Measurements from ENCODE around the gene GNGT2. TPM values are rescaled to one million over a fixed set of nuclear protein-coding genes. Genes with fewer than 3 reads are reported as not detected.

Gene GNGT2
- total RNA-seq: 1 to 10 TPM in 1 of 2 donors, under 1 TPM in 1; 0.23 to 1.1 TPM
- polyA plus RNA-seq: 1 to 10 TPM; 1.2 to 2.2 TPM

DNA sequence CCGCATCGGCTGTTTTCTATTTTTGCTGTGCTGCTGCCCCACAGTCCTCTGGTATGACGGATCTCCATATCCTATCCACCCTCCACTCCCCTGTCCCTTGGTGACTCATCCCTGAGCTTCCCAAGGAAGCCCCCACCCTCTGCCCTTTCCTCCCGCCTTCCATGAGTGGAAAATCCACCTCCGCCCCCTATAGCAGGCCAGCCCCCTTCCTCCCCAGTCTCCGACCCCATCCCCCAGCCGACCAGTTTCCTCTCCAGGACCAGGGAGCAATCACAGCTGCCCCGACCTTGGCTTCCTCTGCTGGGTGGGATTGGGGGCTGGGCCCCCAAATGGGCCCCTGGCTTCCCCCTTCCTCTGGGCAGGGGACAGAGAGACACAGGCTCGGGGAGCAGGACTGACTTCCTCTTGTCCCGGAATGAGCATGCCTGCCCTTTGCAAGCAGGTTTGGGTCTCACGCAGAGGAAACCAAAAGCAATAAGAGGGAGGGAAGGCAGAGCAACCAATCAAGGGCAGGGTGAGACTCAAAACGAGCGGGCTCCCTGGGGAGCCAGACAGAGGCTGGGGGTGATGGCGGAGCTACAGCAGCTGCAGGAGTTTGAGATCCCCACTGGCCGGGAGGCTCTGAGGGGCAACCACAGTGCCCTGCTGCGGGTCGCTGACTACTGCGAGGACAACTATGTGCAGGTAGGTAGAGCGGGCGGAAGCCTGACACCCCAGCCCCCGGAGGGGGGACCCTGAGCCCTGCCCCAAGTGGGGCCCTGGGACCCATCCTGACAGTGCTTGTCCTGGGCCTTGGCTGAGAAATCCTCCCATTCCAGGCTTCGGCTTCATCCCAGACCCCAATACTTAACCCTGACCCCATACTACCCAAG is at the start of gene GNGT2, which contains the start of gene ABI3:
GNGT2 (minus strand) TSS at position 417 of the 872 bp plus-strand sequence. CDS start 3,152 bp downstream, outside the sequence.
ABI3 (plus strand) TSS at position 550 of the 872 bp plus-strand sequence; CDS start at position 568, 18 bp downstream.
- Histone ChIP-seq H3K36me3 (ENCODE audit: control insufficient read depth in 4 of 4, insufficient read depth in 3 of 4, low read depth in 1 of 4, low read length in 3 of 4) (no peaks in the 10 kb centered on the region), H3K9me3 (ENCODE audit: control insufficient read depth in 4 of 4, low read length in 3 of 4) (no peaks in the 10 kb centered on the region), H3K4me1 (ENCODE audit: control insufficient read depth in 4 of 4, insufficient read depth in 4 of 4, low read length in 3 of 4) (peaks cover 0 to 5% (median 0%) of the 10 kb centered on the region in 4 donors), H3K9ac (ENCODE audit: low read depth in 1 of 2, low read length in 2 of 2) (peak within 1 kb of the TSS; percentile 2 to 72), H3K27me3 (ENCODE audit: control insufficient read depth in 4 of 4, insufficient read depth in 4 of 4, low read length in 3 of 4) (peaks cover 0 to 2% (median 0%) of the 10 kb centered on the region in 4 donors), H3K4me3 (ENCODE audit: low read depth in 1 of 3, low read length in 3 of 3) (peak within 1 kb of the TSS in 2 of 3 donors; percentile 25 to 58), H3K27ac (ENCODE audit: low read depth in 1 of 2, low read length in 2 of 2) (peak within 1 kb of the TSS; percentile 68 to 69)
- peak; percentile 22 for TF ChIP-seq TAF1 (conservative IDR thresholded peaks at IDR 0.05)
- no peak for TF ChIP-seq HNF4A (conservative IDR thresholded peaks at IDR 0.05)
- TF ChIP-seq, protein P1, sequence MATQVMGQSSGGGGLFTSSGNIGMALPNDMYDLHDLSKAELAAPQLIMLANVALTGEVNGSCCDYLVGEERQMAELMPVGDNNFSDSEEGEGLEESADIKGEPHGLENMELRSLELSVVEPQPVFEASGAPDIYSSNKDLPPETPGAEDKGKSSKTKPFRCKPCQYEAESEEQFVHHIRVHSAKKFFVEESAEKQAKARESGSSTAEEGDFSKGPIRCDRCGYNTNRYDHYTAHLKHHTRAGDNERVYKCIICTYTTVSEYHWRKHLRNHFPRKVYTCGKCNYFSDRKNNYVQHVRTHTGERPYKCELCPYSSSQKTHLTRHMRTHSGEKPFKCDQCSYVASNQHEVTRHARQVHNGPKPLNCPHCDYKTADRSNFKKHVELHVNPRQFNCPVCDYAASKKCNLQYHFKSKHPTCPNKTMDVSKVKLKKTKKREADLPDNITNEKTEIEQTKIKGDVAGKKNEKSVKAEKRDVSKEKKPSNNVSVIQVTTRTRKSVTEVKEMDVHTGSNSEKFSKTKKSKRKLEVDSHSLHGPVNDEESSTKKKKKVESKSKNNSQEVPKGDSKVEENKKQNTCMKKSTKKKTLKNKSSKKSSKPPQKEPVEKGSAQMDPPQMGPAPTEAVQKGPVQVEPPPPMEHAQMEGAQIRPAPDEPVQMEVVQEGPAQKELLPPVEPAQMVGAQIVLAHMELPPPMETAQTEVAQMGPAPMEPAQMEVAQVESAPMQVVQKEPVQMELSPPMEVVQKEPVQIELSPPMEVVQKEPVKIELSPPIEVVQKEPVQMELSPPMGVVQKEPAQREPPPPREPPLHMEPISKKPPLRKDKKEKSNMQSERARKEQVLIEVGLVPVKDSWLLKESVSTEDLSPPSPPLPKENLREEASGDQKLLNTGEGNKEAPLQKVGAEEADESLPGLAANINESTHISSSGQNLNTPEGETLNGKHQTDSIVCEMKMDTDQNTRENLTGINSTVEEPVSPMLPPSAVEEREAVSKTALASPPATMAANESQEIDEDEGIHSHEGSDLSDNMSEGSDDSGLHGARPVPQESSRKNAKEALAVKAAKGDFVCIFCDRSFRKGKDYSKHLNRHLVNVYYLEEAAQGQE (IDR thresholded peaks at IDR 0.05): no peak
- peak in 1 of 2 donors; percentile 62 for TF ChIP-seq JUND (IDR thresholded peaks at IDR 0.05)
- TF ChIP-seq, protein P2, sequence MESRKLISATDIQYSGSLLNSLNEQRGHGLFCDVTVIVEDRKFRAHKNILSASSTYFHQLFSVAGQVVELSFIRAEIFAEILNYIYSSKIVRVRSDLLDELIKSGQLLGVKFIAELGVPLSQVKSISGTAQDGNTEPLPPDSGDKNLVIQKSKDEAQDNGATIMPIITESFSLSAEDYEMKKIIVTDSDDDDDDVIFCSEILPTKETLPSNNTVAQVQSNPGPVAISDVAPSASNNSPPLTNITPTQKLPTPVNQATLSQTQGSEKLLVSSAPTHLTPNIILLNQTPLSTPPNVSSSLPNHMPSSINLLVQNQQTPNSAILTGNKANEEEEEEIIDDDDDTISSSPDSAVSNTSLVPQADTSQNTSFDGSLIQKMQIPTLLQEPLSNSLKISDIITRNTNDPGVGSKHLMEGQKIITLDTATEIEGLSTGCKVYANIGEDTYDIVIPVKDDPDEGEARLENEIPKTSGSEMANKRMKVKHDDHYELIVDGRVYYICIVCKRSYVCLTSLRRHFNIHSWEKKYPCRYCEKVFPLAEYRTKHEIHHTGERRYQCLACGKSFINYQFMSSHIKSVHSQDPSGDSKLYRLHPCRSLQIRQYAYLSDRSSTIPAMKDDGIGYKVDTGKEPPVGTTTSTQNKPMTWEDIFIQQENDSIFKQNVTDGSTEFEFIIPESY (IDR thresholded peaks at IDR 0.05): no peak
- peak; percentile 28 for TF ChIP-seq YY1 (IDR thresholded peaks at IDR 0.05)
- TF ChIP-seq, protein P3, sequence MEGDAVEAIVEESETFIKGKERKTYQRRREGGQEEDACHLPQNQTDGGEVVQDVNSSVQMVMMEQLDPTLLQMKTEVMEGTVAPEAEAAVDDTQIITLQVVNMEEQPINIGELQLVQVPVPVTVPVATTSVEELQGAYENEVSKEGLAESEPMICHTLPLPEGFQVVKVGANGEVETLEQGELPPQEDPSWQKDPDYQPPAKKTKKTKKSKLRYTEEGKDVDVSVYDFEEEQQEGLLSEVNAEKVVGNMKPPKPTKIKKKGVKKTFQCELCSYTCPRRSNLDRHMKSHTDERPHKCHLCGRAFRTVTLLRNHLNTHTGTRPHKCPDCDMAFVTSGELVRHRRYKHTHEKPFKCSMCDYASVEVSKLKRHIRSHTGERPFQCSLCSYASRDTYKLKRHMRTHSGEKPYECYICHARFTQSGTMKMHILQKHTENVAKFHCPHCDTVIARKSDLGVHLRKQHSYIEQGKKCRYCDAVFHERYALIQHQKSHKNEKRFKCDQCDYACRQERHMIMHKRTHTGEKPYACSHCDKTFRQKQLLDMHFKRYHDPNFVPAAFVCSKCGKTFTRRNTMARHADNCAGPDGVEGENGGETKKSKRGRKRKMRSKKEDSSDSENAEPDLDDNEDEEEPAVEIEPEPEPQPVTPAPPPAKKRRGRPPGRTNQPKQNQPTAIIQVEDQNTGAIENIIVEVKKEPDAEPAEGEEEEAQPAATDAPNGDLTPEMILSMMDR (IDR thresholded peaks at IDR 0.05; ENCODE audit: low read depth, low read length, missing input control): no peak
- peak; percentile 45 for TF ChIP-seq NR2F2 (IDR thresholded peaks at IDR 0.05)
- TF ChIP-seq FOXA1 (IDR thresholded peaks at IDR 0.05): no peak
- DNase-seq (ENCODE audit: low spot score): no peak
- 38% methylated on average over 22 of the region's 22 CpGs for WGBS

DNA sequence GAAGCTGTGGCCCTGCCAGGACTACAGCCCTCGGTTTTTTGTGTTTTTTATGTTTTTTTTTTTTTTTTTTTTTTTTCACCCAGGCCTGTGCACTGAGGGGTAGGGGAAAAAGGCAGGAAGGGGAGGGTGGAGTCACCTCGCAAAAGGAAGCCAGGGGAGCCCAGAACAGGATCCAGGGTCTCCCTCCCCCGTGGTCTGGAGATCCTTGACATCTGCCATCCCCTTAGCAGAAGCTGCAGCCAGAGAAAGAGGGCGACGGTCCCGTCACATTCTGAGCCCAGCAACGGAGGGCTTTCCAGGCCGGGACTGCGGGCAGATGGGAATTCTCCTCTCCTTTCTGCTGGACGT is 49.3 kb upstream of the GNGT2 start:
- Histone ChIP-seq H3K4me3 (ENCODE audit: low read depth in 1 of 3, low read length in 3 of 3) (peak overlapping the region in 1 of 3 donors; percentile 68), H3K9ac (ENCODE audit: low read depth in 1 of 2, low read length in 2 of 2) (peak overlapping the region in 1 of 2 donors; percentile 41), H3K27me3 (ENCODE audit: control insufficient read depth in 4 of 4, insufficient read depth in 4 of 4, low read length in 3 of 4) (peaks cover 0 to 4% (median 0%) of the 10 kb centered on the region in 4 donors), H3K27ac (ENCODE audit: low read depth in 1 of 2, low read length in 2 of 2) (peak overlapping the region; percentile 14 to 54), H3K4me1 (ENCODE audit: control insufficient read depth in 4 of 4, insufficient read depth in 4 of 4, low read length in 3 of 4) (peaks cover 3 to 5% (median 4%) of the 10 kb centered on the region in 4 donors), H3K9me3 (ENCODE audit: control insufficient read depth in 4 of 4, low read length in 3 of 4) (no peaks in the 10 kb centered on the region), H3K36me3 (ENCODE audit: control insufficient read depth in 4 of 4, insufficient read depth in 3 of 4, low read depth in 1 of 4, low read length in 3 of 4) (no peaks in the 10 kb centered on the region)
- whole genome bisulfite sequencing: 37% methylated on average over 10 of the region's 10 CpGs
- DNase-seq (ENCODE audit: low spot score): peak; percentile 48
- TF ChIP-seq, protein P4, sequence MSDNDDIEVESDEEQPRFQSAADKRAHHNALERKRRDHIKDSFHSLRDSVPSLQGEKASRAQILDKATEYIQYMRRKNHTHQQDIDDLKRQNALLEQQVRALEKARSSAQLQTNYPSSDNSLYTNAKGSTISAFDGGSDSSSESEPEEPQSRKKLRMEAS (IDR thresholded peaks at IDR 0.05): no peak
- no peak for TF ChIP-seq NR2F2 (IDR thresholded peaks at IDR 0.05)
- TF ChIP-seq HNF4G (IDR thresholded peaks at IDR 0.05): no peak
- no peak for TF ChIP-seq FOXA1 (IDR thresholded peaks at IDR 0.05)
- no peak for TF ChIP-seq TAF1 (conservative IDR thresholded peaks at IDR 0.05)
- no peak for TF ChIP-seq GABPA (IDR thresholded peaks at IDR 0.05 in 1 of 2, conservative IDR thresholded peaks at IDR 0.05 in 1 of 2)
- no peak for TF ChIP-seq RAD21 (IDR thresholded peaks at IDR 0.05)
- TF ChIP-seq, protein P2 (IDR thresholded peaks at IDR 0.05): no peak
- TF ChIP-seq FOXA2 (IDR thresholded peaks at IDR 0.05): no peak
- TF ChIP-seq YY1 (IDR thresholded peaks at IDR 0.05): no peak
- no peak for TF ChIP-seq HNF4A (conservative IDR thresholded peaks at IDR 0.05)
- TF ChIP-seq, protein P5, sequence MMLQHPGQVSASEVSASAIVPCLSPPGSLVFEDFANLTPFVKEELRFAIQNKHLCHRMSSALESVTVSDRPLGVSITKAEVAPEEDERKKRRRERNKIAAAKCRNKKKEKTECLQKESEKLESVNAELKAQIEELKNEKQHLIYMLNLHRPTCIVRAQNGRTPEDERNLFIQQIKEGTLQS (IDR thresholded peaks at IDR 0.05): no peak
- no peak for TF ChIP-seq RXRA (IDR thresholded peaks at IDR 0.05)
- TF ChIP-seq JUND (IDR thresholded peaks at IDR 0.05): no peak

Measured in liver (tissue), 9 donors.